Left renal cortex interstitium (tissue), 4 donors: ENCODE results near the gene RNF175. TPM values are rescaled to one million over a fixed set of nuclear protein-coding genes. Genes with fewer than 3 reads are reported as not detected.
A peak's percentile ranks its signal among the peaks of the same experiment; 100 is the strongest.

Experiments
- DNase-seq, 4 donors: peaks; one replicate each; pipeline ENCODE4 v3.0.0-alpha.2; 2013; ENCODE audit warnings: low read depth in 4 of 4, low spot score in 2 of 4, missing footprints in 1 of 4
- polyA plus RNA-seq, 4 donors: library from polyadenylated mRNA; unstranded; fragments of 120-200 nt; gene quantifications; one replicate each; pipeline ENCODE4 v1.2.1, GENCODE V29; 2013; ENCODE audit not compliant: insufficient read length in 4 of 4

The RNF175 gene
- polyA plus RNA-seq, 4 donors, result 3.8 to 5.9 (median 5.0) TPM

DNA sequence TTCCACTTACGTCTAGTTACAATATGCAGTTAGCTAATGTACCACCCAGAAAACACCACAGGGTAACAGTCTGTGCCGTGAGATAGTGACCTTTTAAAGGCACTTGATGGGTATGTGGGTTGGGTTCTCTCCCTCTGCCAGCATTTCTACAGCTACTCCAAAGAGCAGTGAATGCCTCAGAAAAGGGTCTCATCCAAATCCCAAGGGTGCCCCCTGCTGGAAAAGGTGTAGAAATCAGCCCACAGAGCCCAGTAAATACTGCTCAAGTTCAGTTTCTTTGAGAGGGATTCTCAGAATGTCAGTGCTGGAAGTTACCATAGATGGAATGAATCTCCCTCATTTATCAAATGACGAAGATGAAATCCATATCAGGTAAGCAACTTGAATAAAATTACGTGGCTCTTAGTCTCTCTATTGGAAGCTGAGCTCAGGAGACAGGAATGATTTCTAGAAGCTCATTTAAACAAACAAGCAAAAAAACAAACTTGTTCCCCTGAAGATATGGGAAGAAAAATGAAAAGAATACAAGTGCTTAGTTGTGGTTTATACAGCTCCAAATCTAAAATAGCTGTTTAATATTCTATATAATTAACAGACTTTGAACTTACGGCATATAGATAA lies 9.5 kb downstream of the RNF175 start:
- peak in 2 of 4 donors; percentile 53 to 81 for DNase-seq

DNA sequence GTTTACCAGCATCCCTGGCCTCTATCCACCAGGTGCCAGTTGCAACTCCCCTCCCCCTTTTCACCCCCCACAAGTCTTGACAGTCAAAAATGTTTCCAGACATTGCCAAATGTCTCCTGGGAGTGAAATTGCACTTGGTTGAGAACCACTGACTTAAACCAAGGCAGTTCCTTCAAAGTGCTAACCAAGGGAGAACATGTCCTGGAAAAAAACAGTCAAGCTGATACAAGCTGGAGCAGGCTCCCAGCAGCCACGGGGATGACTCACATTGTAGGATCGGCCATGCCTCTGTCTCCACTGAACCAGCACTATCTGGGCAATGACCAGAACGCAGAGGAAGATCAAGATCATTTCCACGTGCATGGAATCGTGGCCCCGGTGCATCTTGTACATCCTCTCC lies 11.4 kb downstream of the RNF175 start:
- DNase-seq, result no peak

DNA sequence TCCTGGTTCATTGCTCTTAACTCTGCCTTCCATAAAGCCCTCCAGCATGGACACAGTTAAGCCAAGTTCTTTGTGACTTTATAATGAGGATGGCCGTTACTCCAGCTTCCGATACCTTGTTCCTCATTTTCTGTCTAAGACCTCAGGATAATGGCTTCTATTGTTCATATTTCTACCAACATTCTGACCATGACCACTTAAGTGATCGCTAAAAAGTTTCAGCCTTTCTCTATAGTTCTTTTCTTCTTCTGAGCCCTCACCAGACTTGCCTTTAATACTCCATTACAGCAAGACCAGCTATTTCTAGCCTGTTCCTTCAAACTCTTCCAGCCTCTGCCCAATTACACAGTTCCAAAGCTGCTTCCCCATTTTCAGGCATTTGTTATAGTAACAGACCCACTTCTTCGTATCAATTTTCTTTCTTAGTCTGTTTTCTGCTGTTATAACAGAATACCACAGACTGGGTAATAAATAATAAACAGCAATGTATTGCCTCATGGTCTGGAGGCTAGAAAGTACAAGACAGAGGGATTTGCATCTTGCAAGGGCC lies 12.3 kb downstream of the RNF175 start:
- DNase-seq, result no peak

DNA sequence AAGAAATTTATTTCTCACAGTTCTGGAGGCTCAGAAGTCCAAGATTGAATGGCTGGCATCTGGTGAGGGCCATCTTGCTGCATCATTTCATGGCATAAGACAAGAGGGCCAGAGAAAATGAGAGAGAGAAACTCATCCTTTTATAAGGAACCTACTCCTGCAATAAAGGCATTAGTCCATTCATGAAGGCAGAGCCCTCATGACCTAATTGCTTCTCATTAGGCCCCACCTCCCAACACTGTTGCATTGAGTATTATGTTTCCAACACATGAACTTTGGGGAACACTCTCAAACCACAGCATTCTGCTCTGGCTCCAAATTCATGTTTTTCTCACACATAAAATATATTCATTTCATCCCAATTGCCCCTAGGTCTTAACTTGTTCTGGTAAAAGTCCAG lies 14.2 kb downstream of the RNF175 start:
- DNase-seq, result no peak

DNA sequence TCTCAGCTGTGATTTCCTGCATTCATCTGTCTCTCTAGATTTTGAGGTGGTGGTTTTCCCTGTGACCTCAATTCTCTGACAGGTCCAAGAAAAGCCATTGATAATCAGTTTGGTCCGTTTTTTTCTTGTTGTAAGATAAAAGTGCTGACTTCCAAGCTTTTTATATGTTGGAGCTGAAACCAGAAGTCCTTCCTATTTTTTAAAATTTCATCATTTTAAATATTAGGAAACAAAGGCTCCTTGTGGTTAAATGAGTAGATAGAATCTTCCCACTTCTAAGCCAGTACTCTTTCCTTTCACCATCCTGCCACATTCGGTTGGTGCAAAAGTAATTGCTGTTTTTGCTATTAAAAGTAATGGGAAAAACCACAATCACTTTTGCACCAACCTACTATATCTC lies 18.3 kb downstream of the RNF175 start:
- DNase-seq, result no peak

DNA sequence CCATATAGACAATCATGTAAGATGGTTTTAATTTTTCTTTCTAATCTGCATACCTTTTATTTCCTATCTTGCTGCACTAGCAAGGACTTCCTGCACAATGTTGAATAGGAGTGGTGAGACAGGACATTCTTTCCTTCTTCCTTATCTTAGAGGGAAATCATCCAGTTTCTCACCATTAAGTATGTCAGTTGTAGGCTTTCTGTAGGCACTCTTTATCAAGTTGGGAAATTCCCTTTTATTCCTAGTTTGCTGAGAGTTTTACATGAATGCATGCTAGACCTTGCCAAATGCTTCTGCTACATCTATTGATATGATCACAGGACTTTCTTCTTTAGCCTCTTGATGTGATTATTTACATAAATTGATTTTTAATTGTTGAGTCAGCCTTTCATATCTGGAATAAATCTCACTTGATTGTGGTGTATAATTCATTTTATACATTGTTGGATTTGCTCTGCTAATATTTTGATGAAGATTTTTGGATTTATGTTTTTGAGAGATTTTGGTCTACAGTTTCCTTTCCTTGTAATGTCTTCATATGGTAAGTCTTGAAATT lies 23.8 kb downstream of the RNF175 start:
- no peak for DNase-seq

DNA sequence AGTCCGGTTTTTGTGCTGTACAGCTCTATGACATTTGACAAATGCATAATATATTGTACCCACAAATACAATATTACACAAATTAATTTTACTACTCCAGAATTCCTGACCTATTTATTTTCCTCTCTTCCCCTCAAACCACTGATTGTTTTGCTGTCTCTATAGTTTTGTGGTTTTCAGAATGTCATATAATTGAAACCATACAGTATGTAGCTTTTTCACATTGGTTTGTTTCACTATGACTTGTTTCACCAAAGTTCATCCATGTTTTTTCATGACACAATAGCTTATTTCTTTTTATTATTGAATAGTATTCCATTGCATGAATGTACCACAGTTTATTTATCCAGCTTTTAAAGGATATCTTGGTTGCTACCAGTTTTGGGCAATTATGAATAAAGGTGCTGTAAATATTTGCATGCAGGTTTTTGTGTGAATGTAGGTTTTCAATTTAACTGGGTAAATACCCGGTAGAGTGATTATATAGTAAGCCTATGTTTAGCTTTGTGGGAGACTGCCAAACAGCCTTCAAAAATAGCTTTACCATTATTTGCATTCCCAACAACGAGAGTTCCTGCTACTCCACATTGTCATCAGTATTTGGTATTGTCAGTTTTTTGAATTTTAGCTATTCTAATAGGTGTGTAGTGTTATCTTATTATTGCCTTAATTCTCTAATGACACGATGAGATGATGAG lies 25.9 kb downstream of the RNF175 start:
- no peak for DNase-seq

DNA sequence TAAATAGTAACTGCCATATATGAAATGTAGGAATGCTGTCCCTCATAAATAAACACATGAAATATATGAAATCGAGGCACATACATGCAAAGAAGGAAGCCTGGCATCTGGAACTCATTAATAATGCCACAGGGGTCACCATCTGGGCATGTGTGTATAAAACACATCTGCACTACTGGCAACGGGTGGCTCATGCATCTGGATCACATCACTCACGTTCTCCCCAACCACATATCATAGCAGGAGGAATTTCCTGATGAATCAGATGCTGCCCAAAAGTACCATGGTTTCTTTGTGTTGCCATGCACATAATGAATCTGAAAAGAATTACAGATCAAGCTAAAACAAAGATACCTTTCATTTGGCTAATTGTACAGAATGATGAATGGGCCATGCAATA lies 28.6 kb downstream of the RNF175 start:
- no peak for DNase-seq

DNA sequence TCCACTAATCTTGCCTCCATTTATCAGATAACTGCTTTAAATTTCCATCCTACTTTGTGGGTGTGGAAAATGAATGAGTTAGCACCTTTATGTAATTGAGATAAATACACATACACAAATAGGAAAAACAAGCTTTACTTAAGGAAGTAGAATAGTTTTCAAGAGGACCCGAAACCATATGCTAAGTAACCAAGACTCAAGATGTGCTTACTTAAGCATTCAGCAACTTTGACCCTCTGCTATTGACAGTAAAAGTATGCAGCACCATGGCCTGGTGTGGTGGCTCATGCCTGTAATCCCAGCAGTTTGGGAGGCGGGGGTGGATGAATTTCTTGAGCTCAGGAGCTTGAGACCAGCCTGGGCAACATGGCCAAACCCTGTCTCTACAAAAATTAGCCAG lies 29.9 kb downstream of the RNF175 start:
- DNase-seq, result no peak

DNA sequence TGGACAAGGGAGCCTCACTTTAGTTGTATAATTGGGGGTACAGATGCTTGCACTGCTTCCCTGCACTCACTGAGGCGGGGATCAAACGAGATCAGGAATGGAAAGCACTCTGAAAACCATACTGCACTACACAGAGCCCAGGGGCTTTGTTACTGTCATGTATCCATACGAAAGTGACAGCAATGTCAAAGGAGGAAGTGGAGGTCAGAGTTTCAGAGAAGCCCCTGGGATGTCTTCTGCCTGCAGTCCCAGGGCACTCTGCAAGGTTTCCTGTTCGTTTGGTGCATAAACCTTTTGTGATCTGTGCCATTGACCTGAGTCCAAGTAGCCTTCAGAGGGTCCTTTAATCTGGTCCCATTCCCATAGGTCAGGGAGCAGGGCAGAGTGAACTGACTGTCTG lies 31.2 kb downstream of the RNF175 start:
- no peak for DNase-seq

DNA sequence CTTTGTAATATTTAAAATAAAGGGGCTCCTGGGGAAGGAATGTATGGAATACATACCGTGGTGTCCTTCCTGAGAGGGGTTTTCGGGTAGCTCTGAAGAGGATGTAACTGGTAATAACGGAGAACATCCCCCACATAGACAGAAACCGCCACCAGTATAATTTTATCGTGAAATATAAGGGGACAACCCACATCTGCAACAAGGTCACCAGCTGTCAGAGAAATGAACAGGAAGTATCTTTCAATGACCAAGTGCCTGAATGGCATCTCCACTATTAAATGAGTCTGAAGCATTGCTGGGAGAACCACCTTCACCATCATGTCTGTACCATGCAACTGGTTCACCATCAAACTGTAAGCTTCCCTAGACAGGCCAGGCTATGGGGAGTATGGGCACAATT lies 31.7 kb downstream of the RNF175 start:
- no peak for DNase-seq

DNA sequence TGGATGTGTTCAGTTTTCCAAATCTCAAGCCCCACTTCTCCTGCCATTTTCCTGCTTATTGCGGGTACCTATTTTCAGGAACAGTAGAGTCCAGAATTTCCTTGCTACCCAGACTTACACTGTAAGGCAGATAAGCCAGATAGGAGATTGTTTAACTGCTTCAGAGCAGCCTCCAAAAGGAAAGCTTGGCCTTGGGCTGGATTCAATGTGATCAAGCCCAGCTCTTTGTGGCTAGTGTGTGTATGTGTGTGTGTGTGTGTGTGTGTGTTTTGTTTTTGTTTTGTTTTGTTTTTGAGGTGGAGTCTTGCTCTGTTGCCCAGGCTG lies 34.0 kb downstream of the RNF175 start:
- DNase-seq, result no peak

DNA sequence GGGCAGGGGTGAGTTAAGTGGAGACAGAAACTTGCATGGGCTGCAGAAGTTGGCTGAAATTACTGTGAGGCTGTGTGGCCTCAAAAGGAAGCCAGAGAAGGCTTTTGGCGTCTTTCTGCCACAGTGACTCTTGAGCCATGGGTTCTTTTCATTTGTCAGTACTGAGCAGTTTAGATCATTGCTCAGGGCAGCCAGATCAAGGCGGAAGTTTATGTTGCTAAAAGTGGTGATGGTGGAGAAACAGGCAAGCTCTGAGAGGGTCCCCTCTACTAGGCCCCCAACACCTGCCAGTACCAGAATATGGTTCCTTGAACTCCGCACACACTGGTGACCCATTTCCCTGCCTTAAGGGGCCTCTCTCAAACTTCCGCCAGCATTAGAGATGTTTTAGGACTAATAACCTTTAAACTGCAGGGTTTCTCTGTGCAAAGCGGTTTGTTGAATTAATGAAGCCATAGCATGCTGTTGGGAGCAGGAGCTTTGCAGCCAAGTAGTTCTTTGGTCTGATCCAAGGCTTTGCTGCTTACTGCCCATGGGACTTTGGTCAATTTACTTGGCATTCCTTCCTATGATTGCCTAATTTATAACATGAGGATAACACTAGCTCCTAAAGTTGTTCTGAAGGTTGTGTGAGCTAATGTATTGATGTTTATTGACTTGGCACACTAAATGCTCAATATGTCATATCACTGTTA lies 34.5 kb downstream of the RNF175 start:
- DNase-seq, result no peak

DNA sequence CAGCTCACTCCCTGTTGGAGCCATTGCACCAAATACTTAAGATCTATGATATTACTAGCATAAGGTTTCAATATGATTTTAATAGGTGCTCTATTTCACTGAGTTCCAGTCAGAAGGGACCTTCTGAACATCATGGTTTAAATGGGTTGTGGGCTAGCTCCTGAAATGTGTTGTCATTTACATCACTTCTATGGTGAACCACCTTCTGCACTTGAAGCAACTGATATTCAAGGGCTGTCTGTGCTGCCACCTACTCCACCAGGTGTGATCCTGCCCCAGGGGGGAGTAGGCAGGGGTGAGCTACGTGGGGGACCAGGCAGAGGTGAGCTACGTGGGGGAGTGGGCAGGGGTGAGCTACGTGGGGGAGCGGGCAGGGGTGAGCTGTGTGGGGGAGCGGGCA lies 35.2 kb downstream of the RNF175 start:
- DNase-seq, result no peak

DNA sequence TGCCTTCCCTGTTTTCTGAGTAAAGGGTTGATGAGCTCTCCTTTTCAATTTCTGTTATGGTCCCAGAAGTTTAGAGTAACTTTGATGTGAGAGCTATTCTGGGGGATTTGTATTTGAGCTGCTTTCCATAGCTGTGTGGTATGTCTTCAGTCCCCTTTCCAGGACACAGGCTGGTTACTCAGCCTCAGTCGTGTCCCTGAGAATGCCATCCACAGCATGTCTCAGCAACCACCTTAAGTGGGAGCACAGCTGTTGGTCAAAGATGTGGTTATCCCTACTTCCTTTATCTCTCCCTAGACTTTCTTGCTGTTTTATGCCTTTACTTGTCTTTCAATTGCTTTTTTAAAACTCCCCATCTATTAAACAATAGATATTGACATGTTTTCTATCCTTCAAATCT lies 37.8 kb downstream of the RNF175 start:
- DNase-seq, result no peak

DNA sequence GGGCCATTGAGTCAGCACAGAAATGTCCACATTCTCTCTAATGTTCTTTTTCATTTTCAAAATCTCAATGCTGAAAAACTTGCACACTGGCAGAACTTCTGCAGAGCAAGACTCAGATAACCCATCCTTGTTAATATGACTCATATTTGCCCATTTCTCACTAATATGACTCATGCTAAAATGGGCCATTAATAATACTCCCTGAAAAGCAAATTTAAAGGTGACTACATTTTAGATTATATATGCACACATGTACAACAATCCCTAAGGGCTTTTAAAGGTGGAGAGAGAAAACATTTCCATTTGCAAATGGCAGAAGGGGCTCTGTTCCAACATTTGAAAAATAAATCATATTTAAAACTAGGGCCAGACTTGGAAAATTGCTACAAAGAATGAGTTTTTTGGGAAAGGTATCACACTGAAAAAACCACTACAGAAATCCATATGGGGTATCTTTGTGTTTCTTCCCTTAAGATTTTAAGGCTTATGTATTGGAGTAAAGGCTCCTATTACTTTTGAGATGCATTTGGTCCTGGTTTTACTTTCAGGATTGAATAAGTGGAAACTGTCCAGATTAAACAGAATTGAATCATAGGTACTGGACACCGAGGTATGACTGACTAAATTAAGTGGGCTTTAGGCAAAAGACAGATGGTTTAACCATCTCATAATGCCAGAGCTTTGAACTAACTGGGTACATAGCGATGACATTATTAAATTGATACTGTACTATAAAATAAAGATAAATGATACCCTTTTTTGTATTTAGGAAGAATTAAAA lies 45.8 kb downstream of the RNF175 start:
- no peak for DNase-seq

DNA sequence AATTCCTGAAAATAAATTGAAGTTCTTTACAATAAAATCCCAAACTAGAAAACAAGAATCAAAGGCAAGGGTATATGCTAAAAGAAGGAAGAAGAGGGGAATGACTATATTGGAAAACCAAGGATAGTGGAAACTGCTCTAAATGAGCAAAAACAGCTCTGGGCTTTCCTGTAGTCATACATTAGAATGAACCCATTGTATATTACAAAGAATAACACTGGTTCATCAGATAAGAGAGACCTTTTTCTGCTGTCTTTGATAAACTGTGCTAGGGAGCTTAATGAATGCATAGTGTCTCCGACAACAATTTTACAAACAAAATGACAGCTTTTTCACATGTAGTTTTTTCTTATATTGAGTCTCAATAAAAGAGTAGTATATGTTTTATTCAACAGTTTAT lies 49.1 kb downstream of the RNF175 start:
- DNase-seq, result no peak

DNA sequence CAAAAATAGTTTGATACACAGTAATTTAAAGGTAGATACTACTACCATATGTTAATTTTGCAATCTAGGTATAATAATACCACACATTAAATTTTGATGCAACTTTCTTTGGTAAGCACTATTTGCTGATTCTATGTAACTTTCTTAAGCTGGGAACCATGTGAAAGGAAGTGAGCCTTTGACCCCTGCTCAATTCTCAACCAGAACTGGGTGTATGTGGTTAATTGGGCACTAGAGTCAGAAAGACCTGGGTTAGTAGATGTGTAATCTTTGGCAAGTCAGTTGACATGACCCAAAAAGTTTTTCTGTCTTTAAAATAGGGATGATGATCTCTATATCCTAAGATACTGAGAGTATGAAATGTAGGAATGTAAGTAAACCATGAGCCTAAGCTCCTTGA lies 53.3 kb downstream of the RNF175 start:
- no peak for DNase-seq

DNA sequence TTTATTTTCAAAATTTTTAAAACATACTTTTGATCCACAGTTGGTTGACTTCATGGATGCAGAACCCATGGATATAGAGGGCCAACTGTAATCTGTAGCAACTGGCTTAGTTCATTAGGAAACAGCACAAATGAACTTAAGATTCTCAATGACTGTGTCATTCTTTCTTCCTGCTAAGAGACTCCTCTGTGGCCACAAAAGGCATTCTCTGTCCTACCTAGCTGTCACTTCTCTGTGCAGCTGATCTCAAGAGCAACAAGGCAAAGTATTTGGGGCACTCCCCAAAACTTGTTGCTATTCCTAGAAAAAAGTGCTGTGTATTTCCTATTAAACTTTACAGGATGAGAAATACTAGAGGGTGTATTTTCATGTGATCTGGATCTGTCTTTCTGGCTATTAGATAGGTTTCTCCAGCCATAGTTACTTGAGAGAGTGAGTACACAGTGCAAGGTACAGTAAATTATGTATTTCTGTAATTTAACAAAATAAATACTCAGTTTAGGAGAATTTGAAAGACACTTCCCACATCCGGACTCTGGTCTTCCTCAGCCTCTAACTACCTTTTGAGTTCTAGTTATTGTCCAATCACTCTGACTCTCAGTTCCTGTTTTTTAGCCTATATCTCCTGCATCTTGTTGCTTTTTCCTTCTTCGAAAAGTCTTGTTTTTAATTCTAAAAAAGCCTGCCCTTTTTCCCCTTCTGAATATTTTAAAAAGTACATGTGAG lies 53.9 kb downstream of the RNF175 start:
- no peak for DNase-seq

DNA sequence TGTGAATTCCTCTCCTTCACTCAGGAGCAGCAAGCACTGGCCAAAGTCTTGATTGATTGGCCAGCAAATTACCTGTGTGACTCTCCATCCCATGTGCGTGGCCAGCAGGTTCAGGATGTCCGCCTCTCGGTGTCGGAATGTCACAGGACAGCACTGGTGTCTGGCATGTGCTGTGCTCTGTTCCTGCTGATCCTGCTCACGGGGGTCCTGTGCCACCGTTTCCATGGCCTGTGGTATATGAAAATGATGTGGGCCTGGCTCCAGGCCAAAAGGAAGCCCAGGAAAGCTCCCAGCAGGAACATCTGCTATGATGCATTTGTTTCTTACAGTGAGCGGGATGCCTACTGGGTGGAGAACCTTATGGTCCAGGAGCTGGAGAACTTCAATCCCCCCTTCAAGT lies 55.3 kb downstream of the RNF175 start:
- DNase-seq, result no peak
